H9 (cell line): Measurements from ENCODE around the gene HSDL2. TPM values are rescaled to one million over a fixed set of nuclear protein-coding genes. Genes with fewer than 3 reads are reported as not detected.

ENCODE experiments used
- DNase-seq: peaks from one replicate; pipeline ENCODE4 v3.0.0-alpha.2; 2017
- H2AFZ ChIP-seq: one replicate; pipeline ENCODE4 v1.6.1; 2013; ENCODE audit warnings: mild to moderate bottlenecking, low read length, control low read depth, moderate library complexity
- H2AK5ac ChIP-seq: 2 replicates; pipeline ENCODE4 v1.6.1; 2013; ENCODE audit warnings: low read length, control low read depth, mixed read lengths; ENCODE audit not compliant: insufficient read length
- H2BK120ac ChIP-seq: one replicate; pipeline ENCODE4 v1.6.1; 2013; ENCODE audit warnings: low read depth, mild to moderate bottlenecking, low read length, control low read depth, inconsistent platforms; ENCODE audit not compliant: poor library complexity, severe bottlenecking
- H2BK12ac ChIP-seq: 2 replicates; pipeline ENCODE4 v1.6.1; 2013; ENCODE audit warnings: low read length, control low read depth, mixed read lengths, low read depth; ENCODE audit not compliant: insufficient read length
- H2BK15ac ChIP-seq: 2 replicates; pipeline ENCODE4 v1.6.1; 2013; ENCODE audit warnings: low read depth, low read length, control low read depth
- H2BK20ac ChIP-seq: one replicate; pipeline ENCODE4 v1.6.1; 2013; ENCODE audit warnings: low read depth, mild to moderate bottlenecking, low read length, control low read depth, inconsistent platforms; ENCODE audit not compliant: poor library complexity, severe bottlenecking
- H2BK5ac ChIP-seq: 2 replicates; pipeline ENCODE4 v1.6.1; 2013; ENCODE audit warnings: low read length, control low read depth, mixed read lengths; ENCODE audit not compliant: insufficient read length
- H3K14ac ChIP-seq: 2 replicates; pipeline ENCODE4 v1.6.1; 2013; ENCODE audit warnings: low read length, control low read depth; ENCODE audit not compliant: insufficient read depth
- H3K18ac ChIP-seq: 2 replicates; pipeline ENCODE4 v1.6.1; 2013; ENCODE audit warnings: low read depth, mild to moderate bottlenecking, mixed read lengths, low read length, control low read depth; ENCODE audit not compliant: insufficient read length
- H3K23ac ChIP-seq: 2 replicates; pipeline ENCODE4 v1.6.1; 2013; ENCODE audit warnings: low read length, control low read depth, mixed read lengths, low read depth; ENCODE audit not compliant: insufficient read length
- H3K23me2 ChIP-seq: 2 replicates; pipeline ENCODE4 v1.6.1; 2013; ENCODE audit warnings: low read depth, mild to moderate bottlenecking, mixed read lengths, low read length, control low read depth; ENCODE audit not compliant: insufficient read length, poor library complexity, severe bottlenecking
- H3K27ac ChIP-seq: 2 replicates; pipeline ENCODE4 v1.5.1; 2013; ENCODE audit warnings: low read length, control low read depth, mixed read lengths, low read depth; ENCODE audit not compliant: insufficient read length
- H3K27me3 ChIP-seq: 2 replicates; pipeline ENCODE4 v1.6.1; 2013; ENCODE audit warnings: low read length, control low read depth, inconsistent platforms; ENCODE audit not compliant: insufficient read depth
- H3K4ac ChIP-seq: 2 replicates; pipeline ENCODE4 v1.6.1; 2013; ENCODE audit warnings: low read depth, mild to moderate bottlenecking, control low read depth, inconsistent platforms, low read length, moderate library complexity
- H3K4me1 ChIP-seq: 2 replicates; pipeline ENCODE4 v1.6.1; 2013; ENCODE audit warnings: low read length, control low read depth, inconsistent platforms; ENCODE audit not compliant: insufficient read depth
- H3K4me2 ChIP-seq: 2 replicates; pipeline ENCODE4 v1.6.1; 2013; ENCODE audit warnings: low read length, control low read depth, mixed read lengths; ENCODE audit not compliant: insufficient read length, insufficient read depth
- H3K56ac ChIP-seq: 2 replicates; pipeline ENCODE4 v1.6.1; 2013; ENCODE audit warnings: low read depth, mild to moderate bottlenecking, mixed read lengths, low read length, control low read depth; ENCODE audit not compliant: insufficient read length
- H3K79me1 ChIP-seq: 2 replicates; pipeline ENCODE4 v1.6.1; 2013; ENCODE audit warnings: low read depth, mild to moderate bottlenecking, moderate library complexity, low read length, control low read depth, inconsistent platforms; ENCODE audit not compliant: insufficient read depth, poor library complexity, severe bottlenecking
- H3K79me2 ChIP-seq: 2 replicates; pipeline ENCODE4 v1.6.1; 2013; ENCODE audit warnings: low read length, control low read depth, inconsistent platforms; ENCODE audit not compliant: insufficient read depth
- H3K9ac ChIP-seq: 2 replicates; pipeline ENCODE4 v1.6.1; 2013; ENCODE audit warnings: low read length, control low read depth, mixed read lengths; ENCODE audit not compliant: insufficient read length; ENCODE audit errors: extremely low read depth
- H3K9me3 ChIP-seq: one replicate; pipeline ENCODE4 v1.6.1; 2013; ENCODE audit warnings: low read depth, low read length, inconsistent platforms; ENCODE audit not compliant: control insufficient read depth
- H3T11ph ChIP-seq: one replicate; pipeline ENCODE4 v1.6.1; 2013; ENCODE audit warnings: mild to moderate bottlenecking, low read length, control low read depth, inconsistent platforms
- H4K20me1 ChIP-seq: one replicate; pipeline ENCODE4 v1.6.1; 2013; ENCODE audit not compliant: control insufficient read depth, insufficient read length, insufficient read depth
- H4K5ac ChIP-seq: 2 replicates; pipeline ENCODE4 v1.6.1; 2013; ENCODE audit warnings: low read depth, mild to moderate bottlenecking, mixed read lengths, low read length, control low read depth; ENCODE audit not compliant: insufficient read length
- H4K8ac ChIP-seq: replicated peaks from 2 replicates; pipeline ENCODE4 v1.6.1; 2013; ENCODE audit warnings: low read length, control low read depth, mixed read lengths, low read depth; ENCODE audit not compliant: insufficient read length
- H4K91ac ChIP-seq: 2 replicates; pipeline ENCODE4 v1.6.1; 2013; ENCODE audit warnings: low read depth, mild to moderate bottlenecking, moderate library complexity, mixed read lengths, low read length, control low read depth; ENCODE audit not compliant: insufficient read length
- H3K27ac Mint-ChIP-seq, 3 experiments: 2 replicates in 2 of 3; 3 replicates in 1 of 3; pipeline ENCODE4 v1.8.0; 2020 to 2021; ENCODE audit warnings: mixed read lengths in 3 of 3, mild to moderate bottlenecking in 1 of 3, moderate library complexity in 1 of 3
- H3K27me3 Mint-ChIP-seq: 2 replicates; pipeline ENCODE4 v1.8.0; 2021; ENCODE audit warnings: low read depth, mild to moderate bottlenecking, moderate library complexity, mixed read lengths
- H3K36me3 Mint-ChIP-seq, 3 experiments: 2 replicates in 2 of 3; 3 replicates in 1 of 3; pipeline ENCODE4 v1.8.0; 2020 to 2021; ENCODE audit warnings: low read depth in 3 of 3, mixed read lengths in 3 of 3; ENCODE audit not compliant: insufficient read depth in 1 of 3
- H3K4me1 Mint-ChIP-seq, 2 experiments: 2 replicates each; pipeline ENCODE4 v1.8.0; 2020; ENCODE audit warnings: mixed read lengths in 2 of 2
- H3K4me3 Mint-ChIP-seq, 2 experiments: 2 replicates in 1 of 2; 3 replicates in 1 of 2; pipeline ENCODE4 v1.8.0; 2020 to 2021; ENCODE audit warnings: mild to moderate bottlenecking in 2 of 2, mixed read lengths in 2 of 2, moderate library complexity in 1 of 2
- H3K9me3 Mint-ChIP-seq, 2 experiments: 2 replicates in 1 of 2; 3 replicates in 1 of 2; pipeline ENCODE4 v1.8.0; 2020; ENCODE audit warnings: mild to moderate bottlenecking in 2 of 2, mixed read lengths in 2 of 2, moderate library complexity in 1 of 2
- WGBS: extraction: QIAGEN DNeasy Blood & Tissue Kit; methylation state at CpG from one replicate; pipeline ENCODE4 v1.1.7; 2013; ENCODE audit warnings: missing lambda C conversion rate, low lambda C conversion rate, mixed read lengths; ENCODE audit not compliant: insufficient read length; ENCODE audit errors: extremely low coverage; 5-methylcytosine and 5-hydroxymethylcytosine counted together
- total RNA-seq: library from RNA; stranded (reverse); gene quantifications from 2 replicates; pipeline ENCODE4 v1.2.1, GENCODE V29; 2021
- TF ChIP-seq, protein P1 (sequence below): fragments of 200-600 bp; sonication (generic); conservative IDR thresholded peaks from 3 replicates; pipeline ENCODE4 v1.8.0; 2021; ENCODE audit warnings: antibody characterized with exemption, mild to moderate bottlenecking

Gene HSDL2
- total RNA-seq, 1 experiment from 2014 or later, result 16.6 TPM

DNA sequence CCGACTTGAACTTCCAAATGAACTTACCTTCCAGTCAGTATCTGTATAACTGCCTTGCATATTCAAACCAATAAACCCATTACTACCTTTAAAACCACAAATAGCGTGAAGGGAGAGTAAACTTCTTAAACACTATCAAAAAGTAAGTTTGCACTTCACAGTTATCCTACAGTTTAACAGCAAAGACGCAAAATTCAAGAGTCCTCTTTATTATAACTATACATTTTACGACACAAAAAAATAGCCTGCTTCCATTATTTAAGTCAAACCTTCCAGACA, 48.3 kb upstream of the HSDL2 start:
- Histone ChIP-seq H2BK120ac (no peak overlapping the region), H4K8ac (no peak overlapping the region), H2BK5ac (no peak overlapping the region), H2BK15ac (no peak overlapping the region), H3K4ac (no peak overlapping the region), H3K9me3 (no peaks in the 10 kb centered on the region), H3K14ac (no peak overlapping the region), H4K91ac (no peak overlapping the region), H3K4me2 (peak overlapping the region; percentile 36), H3K79me1 (peaks cover 4% of the 10 kb centered on the region), H4K5ac (no peak overlapping the region), H2AK5ac (no peak overlapping the region), H3K23me2 (peaks cover 3% of the 10 kb centered on the region), H3K56ac (no peak overlapping the region), H2AFZ (no peak overlapping the region), H3K23ac (no peak overlapping the region), H3K4me1 (0 out of 2 replicates have a peak, but pooled peaks cover 2% of the 10 kb centered on the region), H2BK12ac (no peak overlapping the region), H3K27me3 (no peaks in the 10 kb centered on the region), H3K9ac (no peak overlapping the region), H3T11ph (no peak overlapping the region), H3K27ac (no peak overlapping the region), H3K18ac (no peak overlapping the region), H4K20me1 (no peaks in the 10 kb centered on the region), H2BK20ac (no peak overlapping the region), H3K79me2 (peaks cover 22% of the 10 kb centered on the region; the same call in 1 of the 2 replicates)
- Mint-ChIP-seq H3K9me3 (no peaks in the 10 kb centered on the region; a peak in 1 of 5 replicates), H3K27me3 (no peaks in the 10 kb centered on the region), H3K27ac (peak overlapping the region in 1 of 3 experiments; percentile 74; a peak in 1 of 7 replicates), H3K4me3 (peak overlapping the region; percentile 90 to 92), H3K4me1 (peaks cover 21 to 28% of the 10 kb centered on the region in 2 experiments), H3K36me3 (peaks cover 0 to 1% (median 0%) of the 10 kb centered on the region in 3 experiments; a peak in 1 of 7 replicates)
- TF ChIP-seq, protein P1, sequence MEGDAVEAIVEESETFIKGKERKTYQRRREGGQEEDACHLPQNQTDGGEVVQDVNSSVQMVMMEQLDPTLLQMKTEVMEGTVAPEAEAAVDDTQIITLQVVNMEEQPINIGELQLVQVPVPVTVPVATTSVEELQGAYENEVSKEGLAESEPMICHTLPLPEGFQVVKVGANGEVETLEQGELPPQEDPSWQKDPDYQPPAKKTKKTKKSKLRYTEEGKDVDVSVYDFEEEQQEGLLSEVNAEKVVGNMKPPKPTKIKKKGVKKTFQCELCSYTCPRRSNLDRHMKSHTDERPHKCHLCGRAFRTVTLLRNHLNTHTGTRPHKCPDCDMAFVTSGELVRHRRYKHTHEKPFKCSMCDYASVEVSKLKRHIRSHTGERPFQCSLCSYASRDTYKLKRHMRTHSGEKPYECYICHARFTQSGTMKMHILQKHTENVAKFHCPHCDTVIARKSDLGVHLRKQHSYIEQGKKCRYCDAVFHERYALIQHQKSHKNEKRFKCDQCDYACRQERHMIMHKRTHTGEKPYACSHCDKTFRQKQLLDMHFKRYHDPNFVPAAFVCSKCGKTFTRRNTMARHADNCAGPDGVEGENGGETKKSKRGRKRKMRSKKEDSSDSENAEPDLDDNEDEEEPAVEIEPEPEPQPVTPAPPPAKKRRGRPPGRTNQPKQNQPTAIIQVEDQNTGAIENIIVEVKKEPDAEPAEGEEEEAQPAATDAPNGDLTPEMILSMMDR, result no peak
- DNase-seq, result no peak
- 100% methylated on average over 1 of the region's 4 CpGs for WGBS
